DMS79 treated with DMSO at 0.1 percent for 48 hours (cell line): Measurements from ENCODE around the gene GDF15.
A peak's percentile ranks its signal among the peaks of the same experiment; 100 is the strongest.
"Not testable (repeated sequence)": the region's sequence is repeated elsewhere in the genome, so short reads cannot be mapped to it uniquely, and the experiment has no call there.

ENCODE experiments used
- DNase-seq: peaks from one replicate; lab custom pipeline; 2025; lab: John Stamatoyannopoulos, UW

Gene GDF15

GRCh38 chr19:18364277-18364825 lies 21.6 kb upstream of the GDF15 start:
- DNase-seq, result not testable (repeated sequence)

GRCh38 chr19:18364826-18365528 lies 21.0 kb upstream of the GDF15 start:
- peak; percentile 88 for DNase-seq

GRCh38 chr19:18366021-18366435 lies 19.9 kb upstream of the GDF15 start:
- DNase-seq, result no peak

GRCh38 chr19:18368504-18369222 lies 17.3 kb upstream of the GDF15 start:
- no peak for DNase-seq

- no peak for DNase-seq
Measured at GRCh38 chr19:18373407-18373891, 12.5 kb upstream of the GDF15 start.

GRCh38 chr19:18373892-18374629 lies 11.9 kb upstream of the GDF15 start:
- peak; percentile 79 for DNase-seq

- no peak for DNase-seq
Measured at GRCh38 chr19:18377026-18377425, 8.9 kb upstream of the GDF15 start.

GRCh38 chr19:18379803-18380747 lies 5.9 kb upstream of the GDF15 start:
- peak; percentile 12 for DNase-seq

- DNase-seq, result no peak
Measured at GRCh38 chr19:18380843-18381242, 5.1 kb upstream of the GDF15 start.

GRCh38 chr19:18383622-18384021 lies 2.3 kb upstream of the GDF15 start:
- not testable (repeated sequence) for DNase-seq

GRCh38 chr19:18384775-18385174 lies 1.2 kb upstream of the GDF15 start:
- no peak for DNase-seq

- no peak for DNase-seq
Measured at GRCh38 chr19:18385359-18385674, 641 bp upstream of the GDF15 start.

GRCh38 chr19:18386543-18387271 lies 749 bp downstream of the GDF15 start:
- DNase-seq, result no peak

GRCh38 chr19:18388100-18388959 lies 2.4 kb downstream of the GDF15 start:
- DNase-seq, result peak; percentile 74

- DNase-seq, result no peak
Measured at GRCh38 chr19:18388960-18389725, 3.2 kb downstream of the GDF15 start.

GRCh38 chr19:18389726-18390064 lies 3.7 kb downstream of the GDF15 start:
- DNase-seq, result no peak

GRCh38 chr19:18390065-18390907 lies 4.3 kb downstream of the GDF15 start:
- no peak for DNase-seq

GRCh38 chr19:18391509-18392075 lies 5.6 kb downstream of the GDF15 start:
- DNase-seq, result no peak
